T-helper 1 cell treated with Interleukin-12 subunit alpha and Interleukin-12 subunit beta and Interleukin-4 antibody, amounts not matched to agents 30 μg/mL and 1 μg/mL, for 36 hours (primary cell): ENCODE data around the gene GJA3.

ENCODE experiments used
- H3K27ac Mint-ChIP-seq: one replicate; pipeline ENCODE4 v1.8.0; 2021; ENCODE audit warnings: mild to moderate bottlenecking, mixed read lengths
- H3K27me3 Mint-ChIP-seq: one replicate; pipeline ENCODE4 v1.8.0; 2021; ENCODE audit warnings: low read depth, mixed read lengths
- H3K36me3 Mint-ChIP-seq: one replicate; pipeline ENCODE4 v1.8.0; 2021; ENCODE audit warnings: low read depth, mixed read lengths
- H3K4me1 Mint-ChIP-seq: one replicate; pipeline ENCODE4 v1.8.0; 2021; ENCODE audit warnings: low read depth, mixed read lengths
- H3K4me3 Mint-ChIP-seq: one replicate; pipeline ENCODE4 v1.8.0; 2021; ENCODE audit warnings: mild to moderate bottlenecking, moderate library complexity, mixed read lengths
- H3K9me3 Mint-ChIP-seq: one replicate; pipeline ENCODE4 v1.8.0; 2021; ENCODE audit warnings: mixed read lengths

GJA3 gene

GRCh38 chr13:20190481-20191310 is 29.8 kb upstream of the GJA3 start:
- no peaks in the 10 kb centered on the region for H3K9me3 Mint-ChIP-seq
- H3K27me3 Mint-ChIP-seq: peaks cover 68% of the 10 kb centered on the region
- H3K4me1 Mint-ChIP-seq: peaks cover 17% of the 10 kb centered on the region
- H3K27ac Mint-ChIP-seq: no peak overlapping the region
- no peak overlapping the region for H3K4me3 Mint-ChIP-seq
- H3K36me3 Mint-ChIP-seq: no peaks in the 10 kb centered on the region

- H3K4me3 Mint-ChIP-seq: no peak overlapping the region
- peaks cover 17% of the 10 kb centered on the region for H3K4me1 Mint-ChIP-seq
- no peaks in the 10 kb centered on the region for H3K36me3 Mint-ChIP-seq
- H3K27me3 Mint-ChIP-seq: peaks cover 64% of the 10 kb centered on the region
- no peak overlapping the region for H3K27ac Mint-ChIP-seq
- no peaks in the 10 kb centered on the region for H3K9me3 Mint-ChIP-seq
Measured at GRCh38 chr13:20190076-20190475, 29.2 kb upstream of the GJA3 start.

DNA sequence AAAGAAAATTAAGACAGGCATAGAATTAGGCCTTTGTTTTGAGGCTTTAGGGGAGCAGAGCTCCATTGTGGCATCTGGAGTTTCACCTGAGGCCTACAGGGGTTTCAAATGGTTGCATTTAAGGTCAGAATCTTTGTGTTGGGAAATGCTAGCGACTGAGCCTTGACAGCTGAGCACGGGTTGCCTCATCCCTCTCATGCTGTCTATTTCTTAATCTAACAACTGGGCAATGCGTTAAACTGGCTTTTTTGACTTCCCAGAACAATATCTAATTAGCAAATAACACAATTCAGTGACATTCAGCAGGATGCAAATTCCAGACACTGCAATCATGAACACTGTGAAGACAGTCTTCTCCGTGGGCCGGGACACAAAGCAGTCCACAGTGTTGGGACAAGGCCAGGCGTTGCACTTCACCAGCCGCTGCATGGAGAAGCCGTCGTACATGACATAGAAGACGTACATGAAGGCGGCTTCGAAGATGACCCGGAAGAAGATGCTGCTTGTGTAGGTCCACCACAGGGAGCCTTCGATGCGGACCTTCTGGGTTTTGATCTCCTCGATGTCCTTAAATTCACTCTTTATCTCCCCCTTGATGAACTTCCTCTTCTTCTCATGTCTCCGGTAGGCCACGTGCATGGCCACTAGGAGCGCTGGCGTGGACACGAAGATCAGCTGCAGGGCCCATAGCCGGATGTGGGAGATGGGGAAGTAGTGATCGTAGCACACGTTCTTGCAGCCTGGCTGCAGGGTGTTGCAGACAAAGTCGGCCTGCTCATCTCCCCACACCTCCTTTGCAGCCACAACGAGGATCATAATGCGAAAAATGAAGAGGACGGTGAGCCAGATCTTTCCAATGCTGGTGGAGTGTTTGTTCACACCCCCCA is 28.1 kb upstream of the GJA3 start:
- Mint-ChIP-seq H3K27me3 (peaks cover 58% of the 10 kb centered on the region), H3K36me3 (no peaks in the 10 kb centered on the region), H3K4me3 (no peak overlapping the region), H3K9me3 (no peaks in the 10 kb centered on the region), H3K27ac (no peak overlapping the region), H3K4me1 (peaks cover 8% of the 10 kb centered on the region)

GRCh38 chr13:20186771-20187170 is 25.9 kb upstream of the GJA3 start:
- H3K9me3 Mint-ChIP-seq: no peaks in the 10 kb centered on the region
- H3K27ac Mint-ChIP-seq: no peak overlapping the region
- peaks cover 53% of the 10 kb centered on the region for H3K27me3 Mint-ChIP-seq
- H3K36me3 Mint-ChIP-seq: no peaks in the 10 kb centered on the region
- H3K4me3 Mint-ChIP-seq: no peak overlapping the region
- H3K4me1 Mint-ChIP-seq: peaks cover 1% of the 10 kb centered on the region

GRCh38 chr13:20185366-20186056 is 24.7 kb upstream of the GJA3 start:
- H3K27me3 Mint-ChIP-seq: peaks cover 51% of the 10 kb centered on the region
- no peak overlapping the region for H3K4me3 Mint-ChIP-seq
- no peak overlapping the region for H3K27ac Mint-ChIP-seq
- no peaks in the 10 kb centered on the region for H3K36me3 Mint-ChIP-seq
- H3K4me1 Mint-ChIP-seq: no peaks in the 10 kb centered on the region
- H3K9me3 Mint-ChIP-seq: no peaks in the 10 kb centered on the region

- Mint-ChIP-seq H3K4me1 (no peaks in the 10 kb centered on the region), H3K9me3 (no peaks in the 10 kb centered on the region), H3K4me3 (no peak overlapping the region), H3K27me3 (peaks cover 57% of the 10 kb centered on the region), H3K27ac (no peak overlapping the region), H3K36me3 (no peaks in the 10 kb centered on the region)
Measured at GRCh38 chr13:20182231-20182846, 21.5 kb upstream of the GJA3 start.

- H3K27ac Mint-ChIP-seq: no peak overlapping the region
- H3K9me3 Mint-ChIP-seq: no peaks in the 10 kb centered on the region
- no peaks in the 10 kb centered on the region for H3K36me3 Mint-ChIP-seq
- peaks cover 61% of the 10 kb centered on the region for H3K27me3 Mint-ChIP-seq
- H3K4me3 Mint-ChIP-seq: no peak overlapping the region
- H3K4me1 Mint-ChIP-seq: no peaks in the 10 kb centered on the region
Measured at GRCh38 chr13:20181188-20181587, 20.3 kb upstream of the GJA3 start.

- no peak overlapping the region for H3K27ac Mint-ChIP-seq
- H3K4me1 Mint-ChIP-seq: peaks cover 3% of the 10 kb centered on the region
- H3K4me3 Mint-ChIP-seq: no peak overlapping the region
- no peaks in the 10 kb centered on the region for H3K9me3 Mint-ChIP-seq
- H3K27me3 Mint-ChIP-seq: peaks cover 81% of the 10 kb centered on the region
- H3K36me3 Mint-ChIP-seq: no peaks in the 10 kb centered on the region
Measured at GRCh38 chr13:20178156-20178555, 17.3 kb upstream of the GJA3 start.

DNA sequence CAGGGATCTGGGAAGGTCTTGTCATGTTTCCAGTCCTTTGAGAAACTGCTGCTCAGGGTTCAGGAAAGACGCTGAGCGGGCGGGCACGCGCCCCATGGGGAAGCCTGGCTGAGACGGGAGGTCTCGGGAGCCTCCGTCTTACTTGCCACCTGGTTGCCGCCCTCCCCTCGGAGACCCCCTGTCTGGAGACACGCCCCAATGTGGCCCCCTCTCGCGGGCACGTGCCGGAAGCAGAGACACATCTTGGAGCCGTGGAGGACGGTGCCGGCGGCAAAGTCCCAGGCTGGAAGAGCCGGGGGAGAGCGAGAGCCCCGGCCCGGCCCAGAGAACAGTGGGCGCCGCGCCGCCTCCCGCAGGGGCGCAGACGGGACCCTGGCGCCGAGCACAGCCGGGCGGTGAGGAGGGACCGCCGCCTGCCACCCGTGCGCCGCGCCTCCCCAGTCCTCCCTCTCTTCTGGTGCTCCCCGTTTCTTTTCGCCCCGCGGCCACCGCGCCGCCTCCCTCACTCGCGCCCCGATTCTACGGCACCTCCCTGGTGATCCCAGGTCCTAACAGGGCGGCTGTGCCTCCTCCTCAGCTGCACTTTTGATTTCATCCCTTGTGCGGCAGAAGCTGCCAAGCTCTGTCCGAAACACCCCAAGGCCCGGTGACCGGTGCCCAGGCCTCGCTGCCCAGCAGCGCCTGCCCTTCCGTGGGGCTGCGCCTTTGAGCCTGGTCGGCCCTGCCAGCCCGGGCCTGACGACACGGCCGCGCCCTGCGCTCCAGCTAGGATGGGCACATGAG is 16.4 kb upstream of the GJA3 start:
- Mint-ChIP-seq H3K27ac (no peak overlapping the region), H3K36me3 (no peaks in the 10 kb centered on the region), H3K27me3 (peaks cover 83% of the 10 kb centered on the region), H3K4me3 (no peak overlapping the region), H3K9me3 (no peaks in the 10 kb centered on the region), H3K4me1 (peaks cover 3% of the 10 kb centered on the region)

DNA sequence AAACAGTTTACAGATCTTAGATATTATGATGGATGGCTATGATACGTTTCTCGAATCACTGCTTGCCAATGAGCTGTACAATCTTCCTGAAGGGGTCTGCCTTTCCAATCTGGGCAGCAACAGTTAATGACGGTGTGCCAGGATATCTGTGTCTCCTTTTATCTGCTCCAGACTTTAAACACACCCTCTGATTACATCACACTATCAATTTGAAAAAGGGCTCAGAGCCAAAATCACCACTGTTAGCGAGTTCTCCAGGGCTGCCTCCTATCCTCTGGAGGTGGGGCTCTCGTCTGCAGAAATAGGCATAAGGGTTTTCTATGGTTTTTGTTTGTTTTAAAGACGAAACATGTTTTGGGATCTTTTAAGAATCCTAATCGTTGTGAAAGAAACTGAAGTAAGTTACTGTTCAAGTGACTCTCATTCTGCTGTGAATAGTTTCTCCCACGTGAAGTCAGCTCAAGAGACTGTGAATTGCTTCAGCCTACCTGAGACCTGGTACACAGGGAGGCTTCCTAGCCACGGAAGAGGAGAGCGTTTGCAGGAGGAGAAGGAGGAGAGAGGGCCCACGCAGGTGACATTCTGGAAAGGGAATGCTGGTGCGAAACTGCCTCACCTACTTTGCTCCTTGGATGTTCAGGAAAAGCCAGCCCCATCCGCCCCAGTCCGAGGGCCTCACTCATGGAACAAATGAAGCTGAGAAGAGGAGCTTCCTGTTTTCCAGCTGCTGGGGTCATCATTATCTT is 15.2 kb upstream of the GJA3 start:
- Mint-ChIP-seq H3K4me3 (no peak overlapping the region), H3K27me3 (peaks cover 82% of the 10 kb centered on the region), H3K9me3 (no peaks in the 10 kb centered on the region), H3K4me1 (peaks cover 3% of the 10 kb centered on the region), H3K36me3 (no peaks in the 10 kb centered on the region), H3K27ac (no peak overlapping the region)

- Mint-ChIP-seq H3K4me3 (no peak overlapping the region), H3K27me3 (peaks cover 75% of the 10 kb centered on the region), H3K9me3 (no peaks in the 10 kb centered on the region), H3K4me1 (peaks cover 3% of the 10 kb centered on the region), H3K27ac (no peak overlapping the region), H3K36me3 (no peaks in the 10 kb centered on the region)
Measured at GRCh38 chr13:20175406-20175794, 14.5 kb upstream of the GJA3 start.

DNA sequence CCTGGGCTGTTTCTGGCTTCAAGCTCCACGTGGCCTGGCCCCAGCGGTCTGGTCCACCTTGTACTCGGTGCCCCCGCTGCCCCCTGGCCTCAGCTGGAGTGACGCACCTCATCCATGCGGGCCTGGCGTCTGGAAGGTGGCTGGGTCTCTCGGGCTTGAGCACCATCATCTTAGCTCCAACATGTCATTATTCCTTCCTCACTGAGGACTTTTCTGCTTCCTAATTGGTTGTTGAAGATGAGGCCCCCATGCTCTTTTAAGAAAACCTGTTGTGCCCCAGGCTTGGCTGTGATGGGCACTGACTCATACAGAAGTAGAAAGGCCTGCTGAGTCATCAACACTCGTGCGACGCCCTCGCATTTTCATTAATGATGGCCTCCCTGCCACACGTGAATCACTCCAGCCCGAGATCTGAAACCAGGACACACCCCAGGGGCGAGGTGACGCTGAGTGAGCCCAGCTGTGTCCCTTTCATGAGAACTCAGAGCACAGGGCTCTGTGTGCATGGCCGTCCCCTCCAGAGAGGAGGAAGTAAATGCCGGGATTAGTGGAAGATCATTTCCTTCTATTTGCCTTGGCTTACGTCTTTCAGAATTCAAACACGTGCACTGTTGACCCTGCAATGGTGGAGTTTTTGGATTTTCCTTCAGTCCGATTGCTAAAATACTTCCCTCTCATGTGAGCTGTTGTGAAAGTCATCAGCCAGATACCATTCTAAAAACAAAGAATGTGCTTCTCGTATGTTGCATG is 14.0 kb upstream of the GJA3 start:
- H3K36me3 Mint-ChIP-seq: no peaks in the 10 kb centered on the region
- H3K4me3 Mint-ChIP-seq: no peak overlapping the region
- H3K27me3 Mint-ChIP-seq: peaks cover 72% of the 10 kb centered on the region
- no peak overlapping the region for H3K27ac Mint-ChIP-seq
- H3K9me3 Mint-ChIP-seq: no peaks in the 10 kb centered on the region
- peaks cover 3% of the 10 kb centered on the region for H3K4me1 Mint-ChIP-seq
